ENCODE data around the gene REV3L.

The REV3L gene

DNA sequence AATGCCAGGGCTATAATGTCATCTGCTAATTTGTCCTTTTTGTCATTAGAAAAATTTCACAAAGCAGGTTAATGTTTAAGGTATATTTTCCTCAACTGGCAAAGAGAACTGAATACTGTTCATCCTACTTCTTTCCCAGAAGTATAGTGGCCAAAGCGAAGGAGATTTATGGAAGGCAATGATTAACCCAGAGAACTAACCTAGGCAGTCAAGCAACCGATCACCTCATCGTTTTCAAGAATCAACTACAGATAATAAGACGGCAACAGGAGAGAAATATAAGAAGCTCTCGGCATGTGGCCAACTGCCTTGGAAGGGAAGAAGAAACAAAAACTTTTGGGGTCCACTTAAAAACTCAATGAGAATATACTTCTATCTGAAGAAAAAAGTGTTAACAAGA, 38.2 kb downstream of the REV3L start:
- no peak overlapping the region for H2AFZ ChIP-seq (ENCODE audit: low read length)
- H4K20me1 ChIP-seq (ENCODE audit: insufficient read depth, low read length, poor library complexity, severe bottlenecking): peaks cover 35% of the 10 kb centered on the region
- no peak overlapping the region for H3K4me2 ChIP-seq (ENCODE audit: low read depth, low read length, poor library complexity, severe bottlenecking)
- peaks cover 17% of the 10 kb centered on the region for H3K4me1 ChIP-seq (ENCODE audit: insufficient read depth, low read length, poor library complexity, severe bottlenecking)
- no peak overlapping the region for H3K9ac ChIP-seq (ENCODE audit: low read depth, low read length, poor library complexity, severe bottlenecking)
- TF ChIP-seq, protein P1, sequence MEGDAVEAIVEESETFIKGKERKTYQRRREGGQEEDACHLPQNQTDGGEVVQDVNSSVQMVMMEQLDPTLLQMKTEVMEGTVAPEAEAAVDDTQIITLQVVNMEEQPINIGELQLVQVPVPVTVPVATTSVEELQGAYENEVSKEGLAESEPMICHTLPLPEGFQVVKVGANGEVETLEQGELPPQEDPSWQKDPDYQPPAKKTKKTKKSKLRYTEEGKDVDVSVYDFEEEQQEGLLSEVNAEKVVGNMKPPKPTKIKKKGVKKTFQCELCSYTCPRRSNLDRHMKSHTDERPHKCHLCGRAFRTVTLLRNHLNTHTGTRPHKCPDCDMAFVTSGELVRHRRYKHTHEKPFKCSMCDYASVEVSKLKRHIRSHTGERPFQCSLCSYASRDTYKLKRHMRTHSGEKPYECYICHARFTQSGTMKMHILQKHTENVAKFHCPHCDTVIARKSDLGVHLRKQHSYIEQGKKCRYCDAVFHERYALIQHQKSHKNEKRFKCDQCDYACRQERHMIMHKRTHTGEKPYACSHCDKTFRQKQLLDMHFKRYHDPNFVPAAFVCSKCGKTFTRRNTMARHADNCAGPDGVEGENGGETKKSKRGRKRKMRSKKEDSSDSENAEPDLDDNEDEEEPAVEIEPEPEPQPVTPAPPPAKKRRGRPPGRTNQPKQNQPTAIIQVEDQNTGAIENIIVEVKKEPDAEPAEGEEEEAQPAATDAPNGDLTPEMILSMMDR (conservative IDR thresholded peaks at IDR 0.05; ENCODE audit: low read length): no peak
- TF ChIP-seq EZH2phosphoT487 (IDR thresholded peaks at IDR 0.05; ENCODE audit: borderline replicate concordance): no peak
- no peaks in the 10 kb centered on the region for H3K36me3 ChIP-seq (ENCODE audit: insufficient read depth, low read length)
- no peaks in the 10 kb centered on the region for H3K9me2 ChIP-seq (replicated peaks; ENCODE audit: low read depth, low read length)
- no peaks in the 10 kb centered on the region for H3F3A ChIP-seq (ENCODE audit: low read depth)
- no peak overlapping the region for H3K4me3 ChIP-seq (ENCODE audit: low read length, poor library complexity, severe bottlenecking)
- no peaks in the 10 kb centered on the region; the same call in 1 of the 2 replicates for H3K9me3 ChIP-seq (ENCODE audit: insufficient read depth, low read depth, low read length)
- peaks cover 92% of the 10 kb centered on the region for H3K79me2 ChIP-seq (ENCODE audit: insufficient read depth, low read length)
- H3K27me3 ChIP-seq (ENCODE audit: insufficient read depth, low read length, poor library complexity, severe bottlenecking): no peaks in the 10 kb centered on the region

DNA sequence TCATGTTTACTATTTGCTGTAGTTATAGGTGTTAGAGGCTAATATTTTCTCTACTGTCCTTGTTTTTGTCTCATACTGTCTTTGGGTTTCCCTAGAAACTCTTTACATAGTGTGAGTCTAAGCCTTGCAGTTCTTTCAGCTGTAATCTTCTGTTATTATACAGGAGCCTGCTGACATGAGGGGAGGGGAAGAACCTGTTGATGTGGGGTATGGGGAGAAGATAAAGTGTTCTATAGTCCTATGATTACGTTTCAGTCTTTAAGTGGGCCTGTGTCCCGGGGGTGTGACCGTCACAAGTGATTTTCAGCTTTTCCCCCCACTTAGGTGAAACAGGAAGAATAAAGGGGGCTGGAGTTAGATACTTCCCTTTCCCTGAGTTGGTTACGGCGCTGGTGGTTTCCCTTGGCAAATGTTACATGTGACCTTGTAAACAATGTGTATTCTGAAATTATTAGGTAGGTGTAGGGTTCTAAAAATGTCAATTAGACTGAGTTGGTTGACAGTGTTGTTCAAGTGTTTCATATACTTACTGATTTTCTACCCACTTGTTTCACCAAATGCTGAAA, 41.3 kb downstream of the REV3L start:
- TF ChIP-seq, protein P1 (conservative IDR thresholded peaks at IDR 0.05; ENCODE audit: low read length): no peak
- no peak for TF ChIP-seq EZH2phosphoT487 (IDR thresholded peaks at IDR 0.05; ENCODE audit: borderline replicate concordance)
- no peaks in the 10 kb centered on the region for H3K36me3 ChIP-seq (ENCODE audit: insufficient read depth, low read length)
- H3K27me3 ChIP-seq (ENCODE audit: insufficient read depth, low read length, poor library complexity, severe bottlenecking): no peaks in the 10 kb centered on the region
- H4K20me1 ChIP-seq (ENCODE audit: insufficient read depth, low read length, poor library complexity, severe bottlenecking): peaks cover 36% of the 10 kb centered on the region
- peaks cover 92% of the 10 kb centered on the region for H3K79me2 ChIP-seq (ENCODE audit: insufficient read depth, low read length)
- no peak overlapping the region for H3K4me2 ChIP-seq (ENCODE audit: low read depth, low read length, poor library complexity, severe bottlenecking)
- H3K9ac ChIP-seq (ENCODE audit: low read depth, low read length, poor library complexity, severe bottlenecking): no peak overlapping the region
- no peaks in the 10 kb centered on the region; the same call in 1 of the 2 replicates for H3K9me3 ChIP-seq (ENCODE audit: insufficient read depth, low read depth, low read length)
- no peaks in the 10 kb centered on the region for H3F3A ChIP-seq (ENCODE audit: low read depth)
- no peak overlapping the region for H2AFZ ChIP-seq (ENCODE audit: low read length)
- no peak overlapping the region for H3K4me3 ChIP-seq (ENCODE audit: low read length, poor library complexity, severe bottlenecking)
- peaks cover 17% of the 10 kb centered on the region for H3K4me1 ChIP-seq (ENCODE audit: insufficient read depth, low read length, poor library complexity, severe bottlenecking)
- no peaks in the 10 kb centered on the region for H3K9me2 ChIP-seq (replicated peaks; ENCODE audit: low read depth, low read length)

DNA sequence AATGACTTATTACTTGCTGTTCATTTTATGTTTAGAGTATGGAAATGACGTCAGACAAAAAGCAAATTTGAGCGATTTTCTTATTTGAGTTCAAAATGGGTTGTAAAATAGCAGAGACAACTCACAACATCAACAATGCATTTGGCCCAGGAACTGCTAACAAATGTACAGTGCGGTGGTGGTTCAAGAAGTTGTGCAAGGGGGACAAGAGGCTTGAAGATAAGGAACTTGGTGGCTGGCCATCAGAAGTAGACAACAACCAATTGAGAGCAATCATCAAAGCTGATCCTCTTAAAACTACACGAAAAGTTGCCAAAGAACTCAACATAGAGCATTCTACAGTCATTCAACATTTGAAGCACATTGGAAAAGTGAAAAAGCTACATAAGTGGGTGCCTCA, 43.8 kb downstream of the REV3L start:
- H3K9ac ChIP-seq (ENCODE audit: low read depth, low read length, poor library complexity, severe bottlenecking): no peak overlapping the region
- no peaks in the 10 kb centered on the region for H3K36me3 ChIP-seq (ENCODE audit: insufficient read depth, low read length)
- peaks cover 11% of the 10 kb centered on the region for H3K4me1 ChIP-seq (ENCODE audit: insufficient read depth, low read length, poor library complexity, severe bottlenecking)
- peaks cover 39% of the 10 kb centered on the region for H4K20me1 ChIP-seq (ENCODE audit: insufficient read depth, low read length, poor library complexity, severe bottlenecking)
- no peak overlapping the region for H3K4me3 ChIP-seq (ENCODE audit: low read length, poor library complexity, severe bottlenecking)
- H3K9me3 ChIP-seq (ENCODE audit: insufficient read depth, low read depth, low read length): peaks cover 3% of the 10 kb centered on the region; the same call in 1 of the 2 replicates
- H3K79me2 ChIP-seq (ENCODE audit: insufficient read depth, low read length): peaks cover 94% of the 10 kb centered on the region
- no peaks in the 10 kb centered on the region for H3K9me2 ChIP-seq (replicated peaks; ENCODE audit: low read depth, low read length)
- H3K4me2 ChIP-seq (ENCODE audit: low read depth, low read length, poor library complexity, severe bottlenecking): no peak overlapping the region
- H3K27me3 ChIP-seq (ENCODE audit: insufficient read depth, low read length, poor library complexity, severe bottlenecking): no peaks in the 10 kb centered on the region
- no peak for TF ChIP-seq EZH2phosphoT487 (IDR thresholded peaks at IDR 0.05; ENCODE audit: borderline replicate concordance)
- TF ChIP-seq, protein P1 (conservative IDR thresholded peaks at IDR 0.05; ENCODE audit: low read length): no peak
- no peaks in the 10 kb centered on the region for H3F3A ChIP-seq (ENCODE audit: low read depth)
- H2AFZ ChIP-seq (ENCODE audit: low read length): no peak overlapping the region

Data from Loucy (cell line).